ENCODE measurements around the gene MPZ. TPM values are rescaled to one million over a fixed set of nuclear protein-coding genes. Genes with fewer than 3 reads are reported as not detected.

MPZ gene
- total RNA-seq: 3.5 and 20.9 TPM in 2 replicates

GRCh38 chr1:161309868-161310267 lies at the start of gene MPZ:
Gene MPZ, minus strand, starts transcription at chr1:161309968. Its CDS starts 63 bp downstream, at chr1:161309905.

DNA sequence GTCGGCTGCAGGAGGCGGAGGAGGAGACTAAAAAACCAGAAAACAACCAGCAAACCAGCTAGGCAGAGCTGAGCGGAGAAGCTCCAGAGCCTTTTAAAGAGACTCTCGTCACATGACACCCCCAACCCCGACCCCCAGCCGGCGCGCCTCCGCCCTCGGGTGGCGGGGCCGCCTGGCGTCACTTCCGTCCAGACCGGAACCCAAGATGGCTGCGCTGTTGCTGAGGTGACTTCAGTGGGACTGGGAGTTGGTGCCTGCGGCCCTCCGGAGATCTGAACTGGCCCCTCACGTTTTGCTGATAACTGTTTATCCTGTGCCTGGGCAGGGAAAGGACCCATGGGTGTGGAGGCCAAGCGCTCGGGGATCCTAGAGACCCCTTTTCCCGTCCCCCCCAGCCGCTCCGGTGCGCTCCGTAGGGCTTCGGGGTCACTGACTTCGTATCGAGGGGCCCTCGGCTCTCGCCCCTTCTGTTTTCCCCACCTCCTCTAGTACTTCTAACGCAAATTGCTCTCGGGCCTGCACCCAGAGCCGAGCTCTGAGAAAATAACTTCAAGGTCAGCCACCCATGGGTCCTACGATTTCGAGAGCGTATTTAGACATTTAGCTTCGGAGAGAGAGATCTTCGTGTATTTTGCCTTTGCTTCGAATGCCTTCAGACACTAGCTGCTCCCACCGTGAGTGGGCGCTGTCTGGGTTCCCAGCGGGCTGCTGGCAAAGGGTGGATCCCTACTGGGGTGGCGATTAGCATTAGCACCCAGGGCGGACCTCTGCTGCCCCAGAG lies 4.6 kb upstream of the MPZ start, which contains the start of gene SDHC:
Gene SDHC (plus strand): TSS at position 181 of the 781 bp plus-strand sequence. CDS start 25 bp downstream, at position 206.

GRCh38 chr1:161258439-161259344 lies 51.1 kb downstream of the MPZ start, which contains the start of gene PCP4L1:
Gene PCP4L1, plus strand, starts transcription at chr1:161258745. Its CDS starts 230 bp downstream, at chr1:161258975.

Other genes starting within 250 kb of the MPZ start
- gene ARHGAP30, start 240.1 kb downstream of the MPZ start, total RNA-seq: not detected in 2 replicates
- gene NECTIN4, start 220.4 kb downstream of the MPZ start, total RNA-seq: under 0.01 and 1.4 TPM in 2 replicates
- 2.5 and 4.0 TPM in 2 replicates for gene KLHDC9, start 211.6 kb downstream of the MPZ start, total RNA-seq
- 36.3 and 83.5 TPM in 2 replicates for gene PFDN2, start 191.9 kb downstream of the MPZ start, total RNA-seq
- 43.8 and 61.1 TPM in 2 replicates for gene NIT1, start 191.9 kb downstream of the MPZ start, total RNA-seq
- gene DEDD, start 177.3 kb downstream of the MPZ start, total RNA-seq: 31.4 and 31.9 TPM in 2 replicates
- 90.9 and 113 TPM in 2 replicates for gene UFC1, start 156.0 kb downstream of the MPZ start, total RNA-seq
- 8.1 and 12.2 TPM in 2 replicates for gene USP21, start 150.5 kb downstream of the MPZ start, total RNA-seq
- gene PPOX, start 143.5 kb downstream of the MPZ start, total RNA-seq: 12.4 and 32.0 TPM in 2 replicates
- gene B4GALT3, start 132.5 kb downstream of the MPZ start, total RNA-seq: 36.0 and 42.1 TPM in 2 replicates
- gene ADAMTS4, start 110.9 kb downstream of the MPZ start, total RNA-seq: 9.5 and 14.5 TPM in 2 replicates
- 134 and 138 TPM in 2 replicates for gene NDUFS2, start 107.6 kb downstream of the MPZ start, total RNA-seq
- gene FCER1G, start 94.7 kb downstream of the MPZ start, total RNA-seq: not detected in 2 replicates
- gene APOA2, start 86.3 kb downstream of the MPZ start, total RNA-seq: not detected in 2 replicates
- 11.9 and 16.4 TPM in 2 replicates for gene TOMM40L, start 83.9 kb downstream of the MPZ start, total RNA-seq
- gene NR1I3, start 71.8 kb downstream of the MPZ start, total RNA-seq: not detected in 2 replicates
- gene PCP4L1, start 51.2 kb downstream of the MPZ start, total RNA-seq: not detected in 2 replicates
- 41.8 and 122 TPM in 2 replicates for gene SDHC, start 4.4 kb upstream of the MPZ start, total RNA-seq
- gene CFAP126, start 57.9 kb upstream of the MPZ start, total RNA-seq: not detected in 2 replicates
- gene FCGR2A, start 195.5 kb upstream of the MPZ start, total RNA-seq: 0.86 and 2.1 TPM in 2 replicates
- under 0.01 TPM in 1 of 2 replicates, not detected in the other for gene HSPA6, start 214.6 kb upstream of the MPZ start, total RNA-seq
- not detected in 2 replicates for gene FCGR3A, start 239.8 kb upstream of the MPZ start, total RNA-seq

Measured in myometrial cell (primary cell).